ENCODE results near the gene C17orf100. TPM values are rescaled to one million over a fixed set of nuclear protein-coding genes. Genes with fewer than 3 reads are reported as not detected.

Gene C17orf100
- 0.13 and 0.63 TPM in 2 replicates for total RNA-seq

DNA sequence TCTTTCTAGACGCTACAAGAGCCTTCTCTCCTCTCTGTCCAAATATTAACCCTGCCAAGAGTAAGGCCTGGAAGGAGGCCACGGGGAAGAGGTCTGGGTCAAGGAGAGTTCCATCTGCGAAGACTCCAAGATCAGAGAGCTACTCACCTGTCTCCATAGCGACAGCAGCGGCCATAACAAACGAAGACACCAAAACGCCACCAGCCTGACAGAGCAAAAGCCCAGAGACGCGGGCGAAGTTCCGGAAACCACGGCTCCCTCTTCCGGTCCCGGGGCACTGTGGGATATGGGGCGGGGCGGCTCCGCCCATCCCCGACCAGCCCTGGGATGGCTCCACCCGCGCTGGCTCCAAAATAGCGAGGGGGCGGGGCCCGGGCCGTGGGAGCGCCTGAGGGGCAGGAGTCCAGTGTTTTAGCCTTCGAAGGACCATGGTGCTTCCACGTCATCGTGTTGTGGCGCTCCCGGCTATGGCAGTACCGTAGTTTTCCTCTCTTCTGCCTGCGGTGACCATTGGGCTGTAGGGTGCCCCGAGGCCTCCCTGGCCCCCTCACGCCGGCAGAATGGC, at the start of gene C17orf100, which contains the start of gene MED31:
Gene C17orf100, plus strand, starts transcription at position 409 of the 565 bp plus-strand sequence. Its CDS starts 152 bp downstream, at position 561.
Gene MED31, minus strand, starts transcription at position 252 of the 565 bp plus-strand sequence. Its CDS starts 77 bp downstream, at position 175.
- DNase-seq (ENCODE audit: low read depth in 2 of 2), result peak; percentile 80 to 89

DNA sequence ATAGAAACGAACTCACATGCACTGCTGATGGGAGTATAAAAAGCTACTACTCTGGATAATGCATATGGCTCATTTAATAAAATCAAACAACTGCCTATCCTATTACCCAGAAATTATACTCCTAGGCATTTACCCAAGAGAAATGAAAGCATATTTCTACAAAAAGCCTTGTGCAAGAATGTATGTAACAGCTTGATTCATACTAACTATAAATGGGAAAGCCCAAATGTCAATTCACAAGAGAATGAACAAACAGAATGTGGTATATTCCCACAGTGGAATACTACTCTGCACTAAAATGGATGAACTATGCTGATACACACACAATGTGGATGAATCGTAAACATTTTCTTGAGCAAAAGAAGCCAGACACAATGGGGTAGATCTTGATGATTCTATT, 49.4 kb upstream of the C17orf100 start:
- DNase-seq (ENCODE audit: low read depth in 2 of 2), result no peak

DNA sequence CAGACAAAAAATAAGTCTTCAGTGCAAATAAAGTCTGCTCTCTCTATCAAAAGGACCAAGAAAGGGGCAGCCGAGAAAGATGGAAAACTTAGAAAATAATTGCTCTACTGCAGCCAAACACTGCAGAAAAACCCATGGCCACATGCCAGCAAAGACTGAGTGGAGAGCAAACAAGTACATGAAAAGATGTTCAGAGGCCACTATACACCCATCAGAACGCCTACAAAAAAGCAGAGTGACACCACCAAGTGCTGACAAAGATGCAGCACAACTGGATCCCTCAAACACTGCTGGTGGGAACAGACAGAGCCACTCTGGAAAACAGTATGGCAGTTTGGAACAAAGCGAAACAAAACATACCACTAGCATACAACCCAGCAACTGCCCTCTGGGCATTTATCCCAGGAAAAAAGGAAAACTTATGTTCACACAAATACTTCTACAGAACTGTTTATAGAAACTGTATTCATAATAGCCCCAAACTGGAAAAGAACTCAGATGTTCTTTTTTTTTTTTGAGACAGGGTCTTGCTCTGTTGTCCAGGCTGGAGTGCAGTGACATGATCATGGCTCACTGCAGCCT, 47.7 kb upstream of the C17orf100 start:
- DNase-seq (ENCODE audit: low read depth in 2 of 2), result no peak

DNA sequence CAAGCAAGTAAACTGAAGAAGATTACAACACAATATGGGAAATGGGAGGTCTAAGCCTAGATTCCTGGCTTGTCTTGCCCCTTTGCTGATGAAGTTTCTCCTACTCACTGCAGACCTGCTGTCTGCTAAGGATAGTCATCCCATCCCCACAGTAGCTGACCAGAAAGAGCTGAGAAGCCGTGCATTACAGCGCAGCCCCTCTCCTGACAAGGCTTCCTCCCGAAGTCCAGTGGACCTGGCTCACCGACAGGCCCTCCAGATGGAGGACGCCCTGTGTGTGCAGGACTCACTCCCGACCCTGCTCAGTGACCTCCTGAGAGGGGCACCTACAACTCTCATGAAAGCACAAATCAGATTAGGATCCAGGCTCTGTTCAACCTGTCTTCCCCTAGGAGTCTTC, 46.4 kb upstream of the C17orf100 start:
- DNase-seq (ENCODE audit: low read depth in 2 of 2), result no peak

DNA sequence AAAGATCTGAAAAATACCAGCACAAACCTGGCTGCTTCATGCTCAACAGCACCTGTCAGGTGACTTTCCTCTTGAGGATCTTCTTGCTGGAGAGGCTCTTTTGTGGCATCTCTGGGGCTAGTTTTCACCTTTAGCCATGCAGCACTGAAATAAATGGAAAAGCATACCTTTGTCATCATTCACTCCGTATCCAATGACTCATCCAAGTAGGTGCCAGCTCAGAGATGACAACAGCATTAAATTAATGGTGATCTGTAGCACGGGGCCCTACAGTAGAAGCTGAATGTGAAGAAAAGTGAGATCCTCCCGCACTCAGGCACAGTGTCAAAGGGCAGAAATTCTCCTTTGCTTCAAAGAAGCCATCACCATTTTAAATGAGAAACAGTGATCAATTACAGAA, 43.2 kb upstream of the C17orf100 start:
- no peak for DNase-seq (ENCODE audit: low read depth in 2 of 2)

DNA sequence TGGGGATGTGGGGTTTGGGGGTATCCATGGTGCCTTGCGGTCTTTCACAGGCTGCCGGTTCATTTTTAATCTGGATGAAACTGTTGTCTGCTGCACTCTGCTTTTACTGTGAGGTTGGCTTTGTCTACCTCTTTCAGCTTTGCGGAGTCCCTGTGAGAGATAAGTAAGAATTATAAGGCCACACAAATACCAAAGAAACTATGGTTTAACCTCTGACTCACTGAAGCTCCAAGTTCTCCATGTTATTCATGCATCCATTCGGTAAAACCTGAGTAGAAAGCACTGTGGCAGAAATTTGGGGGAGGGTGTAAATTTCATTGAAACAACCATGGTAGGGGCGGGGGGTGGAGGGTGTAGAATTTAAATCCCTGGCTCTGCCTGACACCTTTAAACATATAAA, 41.6 kb upstream of the C17orf100 start:
- no peak for DNase-seq (ENCODE audit: low read depth in 2 of 2)

- DNase-seq (ENCODE audit: low read depth in 2 of 2), result no peak
Measured at GRCh38 chr17:6611231-6611630, 40.3 kb upstream of the C17orf100 start.

DNA sequence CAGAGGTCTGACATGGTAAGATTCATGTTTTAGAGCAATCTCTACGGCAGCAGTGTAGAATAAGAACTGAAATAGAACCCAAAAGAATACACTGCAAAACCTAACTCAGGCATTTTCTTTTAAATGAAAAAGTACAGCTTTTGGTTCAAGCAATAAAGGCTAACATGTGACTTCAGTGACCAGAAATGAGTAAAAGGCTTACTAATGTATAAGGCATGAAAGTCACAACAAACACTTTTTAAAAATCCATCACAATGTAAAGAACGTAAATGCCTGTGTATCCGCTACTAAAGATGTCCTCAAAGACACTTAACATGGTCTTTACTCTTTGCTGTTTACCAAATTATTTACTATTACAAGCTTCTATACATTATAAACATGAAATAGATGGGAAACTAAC, 27.6 kb upstream of the C17orf100 start:
- no peak for DNase-seq (ENCODE audit: low read depth in 2 of 2)

DNA sequence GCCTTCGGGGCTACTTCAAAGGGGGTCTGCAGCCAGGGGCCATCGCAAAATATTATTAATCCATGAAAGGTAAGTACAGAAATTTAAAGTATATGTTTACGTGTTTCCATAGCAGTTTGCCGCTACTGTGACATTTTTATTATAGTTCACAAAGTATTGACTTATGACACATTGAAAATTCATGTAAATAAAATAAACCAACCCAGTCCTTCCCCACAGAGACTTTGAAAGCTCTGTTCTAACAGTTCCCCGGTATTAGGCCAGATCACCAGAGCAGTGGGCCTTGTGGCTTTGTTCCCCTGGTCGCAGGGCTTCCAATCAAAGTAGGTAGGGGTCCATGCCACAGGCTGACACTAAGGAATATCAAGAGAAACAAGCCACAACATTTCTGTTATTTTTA, 24.9 kb upstream of the C17orf100 start:
- no peak for DNase-seq (ENCODE audit: low read depth in 2 of 2)

DNA sequence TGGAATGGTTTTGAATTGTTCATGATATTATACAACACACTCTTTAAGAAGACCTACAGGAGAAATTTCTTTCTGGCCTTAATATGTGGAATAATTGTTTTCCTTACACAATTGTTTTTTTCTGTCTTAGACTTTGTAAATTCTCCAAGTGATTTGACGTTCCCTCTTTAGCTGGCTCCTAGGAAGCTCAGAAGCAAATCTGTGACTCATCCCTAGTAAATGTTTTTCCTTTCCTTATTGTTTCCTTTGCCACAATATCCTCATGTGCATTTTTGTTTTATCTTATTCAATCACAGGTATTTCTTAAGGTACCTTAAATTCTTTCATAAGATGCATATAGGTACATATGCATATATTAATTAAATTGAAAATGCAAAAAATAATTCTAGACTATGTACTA, 24.5 kb upstream of the C17orf100 start:
- peak in 1 of 2 donors; percentile 12 for DNase-seq (ENCODE audit: low read depth in 2 of 2)

DNA sequence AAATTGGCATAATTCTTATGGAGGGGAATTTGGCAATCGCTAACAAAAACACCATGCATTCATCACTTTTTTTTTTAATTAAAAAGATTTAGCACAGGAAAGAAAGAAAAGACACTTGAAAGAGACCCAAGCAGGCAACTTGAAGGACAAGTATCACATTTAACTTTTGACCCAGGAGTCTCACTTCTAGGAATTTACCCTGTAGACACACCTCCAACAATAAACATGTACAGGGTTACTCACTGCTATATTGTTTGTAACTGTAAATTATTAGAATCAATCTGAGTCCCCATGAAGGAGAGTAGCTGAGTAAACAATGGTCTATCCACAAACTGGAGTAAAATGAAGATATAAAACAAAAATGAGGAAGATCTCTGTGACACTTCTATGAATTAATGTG, 21.2 kb upstream of the C17orf100 start:
- no peak for DNase-seq (ENCODE audit: low read depth in 2 of 2)

GRCh38 chr17:6632530-6632929, 19.0 kb upstream of the C17orf100 start:
- DNase-seq (ENCODE audit: low read depth in 2 of 2), result no peak

DNA sequence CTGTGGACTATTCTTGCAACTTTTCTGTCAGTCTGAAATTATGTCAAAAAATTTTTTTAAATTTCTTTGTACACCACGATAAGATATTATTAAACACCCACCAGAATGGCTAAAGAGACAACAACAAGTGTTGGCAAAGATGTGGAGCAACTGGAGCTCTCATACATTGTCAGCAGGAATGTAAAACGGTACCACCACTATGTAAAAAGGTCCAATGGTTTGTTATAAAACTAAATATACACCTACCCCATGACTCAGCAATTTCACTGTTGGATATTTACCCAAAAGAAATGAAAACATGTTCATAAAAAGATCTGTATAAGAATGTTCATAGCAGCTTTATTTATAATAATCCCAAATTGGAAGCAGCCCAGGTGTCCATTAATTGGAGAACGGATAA, 18.3 kb upstream of the C17orf100 start:
- no peak for DNase-seq (ENCODE audit: low read depth in 2 of 2)

GRCh38 chr17:6636105-6636504, 15.5 kb upstream of the C17orf100 start:
- no peak for DNase-seq (ENCODE audit: low read depth in 2 of 2)

- DNase-seq (ENCODE audit: low read depth in 2 of 2), result no peak
Measured at GRCh38 chr17:6636616-6637457, 14.7 kb upstream of the C17orf100 start.

DNA sequence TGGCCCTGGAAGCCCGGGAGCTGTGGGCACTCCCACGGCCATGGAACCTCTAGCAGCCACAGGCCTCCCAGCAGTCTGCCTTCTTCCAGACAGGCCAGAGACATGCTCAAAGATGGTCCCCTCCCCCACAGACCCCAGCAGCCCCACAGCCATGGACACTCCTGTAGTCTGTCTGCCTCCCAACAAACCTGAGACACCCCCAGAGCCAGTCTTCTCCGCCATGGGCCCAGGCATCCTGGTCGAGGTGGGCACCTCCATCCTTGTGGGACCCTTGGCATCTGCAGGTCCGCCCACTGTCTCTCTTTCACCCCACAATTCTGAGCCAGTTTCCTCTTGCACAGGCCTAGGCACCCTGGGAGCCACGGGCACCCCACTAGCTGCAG, 14.1 kb upstream of the C17orf100 start:
- no peak for DNase-seq (ENCODE audit: low read depth in 2 of 2)

- DNase-seq (ENCODE audit: low read depth in 2 of 2), result no peak
Measured at GRCh38 chr17:6638046-6638908, 13.3 kb upstream of the C17orf100 start.

DNA sequence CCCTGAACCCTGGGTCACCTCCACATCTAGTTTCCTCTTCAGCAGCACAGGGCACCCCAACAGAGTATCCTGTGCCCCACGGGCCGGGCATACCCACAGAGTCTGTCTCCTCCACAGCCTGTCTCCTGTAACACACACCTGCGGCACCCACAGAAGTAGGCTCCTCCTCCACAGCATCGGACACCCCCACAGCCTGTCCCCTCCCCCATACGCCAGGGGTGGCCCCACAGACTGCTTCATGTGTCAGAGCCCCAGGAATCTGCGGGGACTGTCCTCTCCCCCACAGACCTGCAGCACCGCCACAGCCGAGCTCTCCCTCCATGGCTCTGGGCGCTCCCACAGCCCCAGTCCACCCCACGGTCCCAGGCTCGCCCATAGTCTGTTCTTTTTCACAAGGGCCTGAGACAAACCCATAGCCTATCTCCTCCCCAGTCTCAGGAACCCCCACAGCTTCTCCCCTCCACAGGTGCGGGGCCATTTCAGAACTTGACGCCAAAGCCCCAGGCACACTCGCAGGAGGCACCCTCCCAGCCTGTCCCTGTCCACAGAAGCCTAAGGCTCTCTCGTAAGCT, 12.5 kb upstream of the C17orf100 start:
- no peak for DNase-seq (ENCODE audit: low read depth in 2 of 2)

- peak in 1 of 2 donors; percentile 49 for DNase-seq (ENCODE audit: low read depth in 2 of 2)
Measured at GRCh38 chr17:6639586-6640535, 11.7 kb upstream of the C17orf100 start.
